Ishikawa (cell line): Measurements from ENCODE around the gene BIK.

Source experiments
- CEBPB ChIP-seq: IDR thresholded peaks from 2 replicates; pipeline ENCODE4 v1.6.1; 2012
- CREB1 ChIP-seq: IDR thresholded peaks from 2 replicates; pipeline ENCODE4 v1.6.1; 2012; ENCODE audit warnings: low read depth
- EGR1 ChIP-seq: IDR thresholded peaks from 2 replicates; pipeline ENCODE4 v1.6.1; 2012
- EP300 ChIP-seq: IDR thresholded peaks from 2 replicates; pipeline ENCODE4 v1.6.1; 2012; ENCODE audit warnings: borderline replicate concordance
- NFIC ChIP-seq: IDR thresholded peaks from 2 replicates; pipeline ENCODE4 v1.6.1; 2012
- TAF1 ChIP-seq: IDR thresholded peaks from 2 replicates; pipeline ENCODE4 v1.6.1; 2012; ENCODE audit warnings: low read depth, mild to moderate bottlenecking
- TCF12 ChIP-seq: IDR thresholded peaks from 2 replicates; pipeline ENCODE4 v1.6.1; 2012; ENCODE audit warnings: low read depth
- YY1 ChIP-seq: IDR thresholded peaks from 2 replicates; pipeline ENCODE4 v1.6.1; 2012; ENCODE audit warnings: low read depth
- ZBTB7A ChIP-seq: IDR thresholded peaks from 2 replicates; pipeline ENCODE4 v1.6.1; 2012; ENCODE audit warnings: low read depth
- TF ChIP-seq, protein P1 (sequence below): IDR thresholded peaks from 2 replicates; pipeline ENCODE4 v1.6.1; 2012
- TF ChIP-seq, protein P2 (sequence below): IDR thresholded peaks from 2 replicates; pipeline ENCODE4 v1.6.1; 2012
- TF ChIP-seq, protein P3 (sequence below): IDR thresholded peaks from 2 replicates; pipeline ENCODE4 v1.6.1; 2012; ENCODE audit warnings: low read depth, mild to moderate bottlenecking

BIK gene

DNA sequence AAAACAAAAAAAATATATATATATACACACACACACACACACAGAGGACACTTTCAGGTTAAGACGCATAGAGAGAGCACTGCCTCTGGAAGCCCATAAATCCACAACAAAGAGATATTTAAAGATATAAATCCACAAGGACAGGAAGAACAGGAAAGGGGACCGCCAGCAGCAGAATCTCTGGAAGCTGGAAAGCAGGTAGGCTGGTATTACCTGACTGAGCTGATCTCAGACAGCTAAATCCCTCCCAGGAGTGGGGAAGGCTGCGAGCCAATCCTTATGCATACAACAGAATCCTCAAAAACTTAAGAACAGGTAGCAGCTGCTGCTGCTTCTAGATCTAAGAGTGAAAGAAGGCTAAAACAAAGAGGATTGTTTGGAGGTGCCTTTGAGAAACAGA is 34.4 kb downstream of the BIK start:
- no peak for TF ChIP-seq ZBTB7A
- TF ChIP-seq CEBPB, result no peak
- TF ChIP-seq, protein P1, sequence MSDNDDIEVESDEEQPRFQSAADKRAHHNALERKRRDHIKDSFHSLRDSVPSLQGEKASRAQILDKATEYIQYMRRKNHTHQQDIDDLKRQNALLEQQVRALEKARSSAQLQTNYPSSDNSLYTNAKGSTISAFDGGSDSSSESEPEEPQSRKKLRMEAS, result no peak
- no peak for TF ChIP-seq TCF12
- no peak for TF ChIP-seq EP300
- no peak for TF ChIP-seq CREB1
- no peak for TF ChIP-seq EGR1
- TF ChIP-seq NFIC, result no peak

DNA sequence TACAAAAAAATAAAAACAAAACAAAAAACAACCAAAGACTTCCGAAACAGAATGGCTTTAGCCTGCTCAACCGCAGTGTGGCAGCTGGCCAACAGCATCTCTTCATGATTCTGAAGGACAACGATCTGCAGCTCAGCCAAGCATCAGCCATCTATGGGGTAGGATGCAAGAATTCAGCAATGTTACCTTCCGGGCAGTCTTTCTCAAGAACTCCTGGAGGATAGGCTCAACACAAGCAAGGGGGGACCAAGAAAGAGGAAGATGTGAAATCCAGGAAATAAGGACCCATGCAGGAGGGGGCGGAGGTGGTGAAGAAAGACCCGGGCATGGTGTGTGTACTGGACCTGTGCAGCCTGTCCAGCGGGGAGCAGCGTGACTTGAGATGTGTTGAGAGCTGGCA is 37.3 kb downstream of the BIK start:
- no peak for TF ChIP-seq TAF1
- no peak for TF ChIP-seq ZBTB7A
- TF ChIP-seq NFIC, result no peak
- no peak for TF ChIP-seq YY1
- TF ChIP-seq, protein P1, result no peak
- TF ChIP-seq, protein P2, sequence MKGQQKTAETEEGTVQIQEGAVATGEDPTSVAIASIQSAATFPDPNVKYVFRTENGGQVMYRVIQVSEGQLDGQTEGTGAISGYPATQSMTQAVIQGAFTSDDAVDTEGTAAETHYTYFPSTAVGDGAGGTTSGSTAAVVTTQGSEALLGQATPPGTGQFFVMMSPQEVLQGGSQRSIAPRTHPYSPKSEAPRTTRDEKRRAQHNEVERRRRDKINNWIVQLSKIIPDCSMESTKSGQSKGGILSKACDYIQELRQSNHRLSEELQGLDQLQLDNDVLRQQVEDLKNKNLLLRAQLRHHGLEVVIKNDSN, result no peak

DNA sequence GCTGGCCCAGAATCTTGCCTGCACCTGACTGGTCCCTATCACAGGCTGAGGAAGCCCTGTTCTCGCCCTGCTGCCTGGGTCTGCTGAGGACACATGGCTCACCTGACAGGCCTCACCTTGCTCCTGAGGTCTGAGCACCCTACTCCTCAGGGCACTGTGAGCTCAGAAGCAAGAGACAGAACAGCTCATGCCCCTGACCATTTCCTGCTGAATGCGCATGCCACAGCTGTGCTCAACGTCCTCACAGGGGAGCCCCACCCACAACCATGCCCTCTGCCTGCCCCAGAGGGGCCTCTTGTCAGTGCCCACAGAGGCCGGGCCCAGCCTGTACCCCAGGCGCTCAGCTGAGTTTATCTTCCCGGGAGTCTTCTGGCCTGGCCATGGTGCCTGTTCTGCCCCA is 38.0 kb downstream of the BIK start:
- TF ChIP-seq CEBPB (no peak), EP300 (no peak), TAF1 (no peak)
- TF ChIP-seq, protein P3, sequence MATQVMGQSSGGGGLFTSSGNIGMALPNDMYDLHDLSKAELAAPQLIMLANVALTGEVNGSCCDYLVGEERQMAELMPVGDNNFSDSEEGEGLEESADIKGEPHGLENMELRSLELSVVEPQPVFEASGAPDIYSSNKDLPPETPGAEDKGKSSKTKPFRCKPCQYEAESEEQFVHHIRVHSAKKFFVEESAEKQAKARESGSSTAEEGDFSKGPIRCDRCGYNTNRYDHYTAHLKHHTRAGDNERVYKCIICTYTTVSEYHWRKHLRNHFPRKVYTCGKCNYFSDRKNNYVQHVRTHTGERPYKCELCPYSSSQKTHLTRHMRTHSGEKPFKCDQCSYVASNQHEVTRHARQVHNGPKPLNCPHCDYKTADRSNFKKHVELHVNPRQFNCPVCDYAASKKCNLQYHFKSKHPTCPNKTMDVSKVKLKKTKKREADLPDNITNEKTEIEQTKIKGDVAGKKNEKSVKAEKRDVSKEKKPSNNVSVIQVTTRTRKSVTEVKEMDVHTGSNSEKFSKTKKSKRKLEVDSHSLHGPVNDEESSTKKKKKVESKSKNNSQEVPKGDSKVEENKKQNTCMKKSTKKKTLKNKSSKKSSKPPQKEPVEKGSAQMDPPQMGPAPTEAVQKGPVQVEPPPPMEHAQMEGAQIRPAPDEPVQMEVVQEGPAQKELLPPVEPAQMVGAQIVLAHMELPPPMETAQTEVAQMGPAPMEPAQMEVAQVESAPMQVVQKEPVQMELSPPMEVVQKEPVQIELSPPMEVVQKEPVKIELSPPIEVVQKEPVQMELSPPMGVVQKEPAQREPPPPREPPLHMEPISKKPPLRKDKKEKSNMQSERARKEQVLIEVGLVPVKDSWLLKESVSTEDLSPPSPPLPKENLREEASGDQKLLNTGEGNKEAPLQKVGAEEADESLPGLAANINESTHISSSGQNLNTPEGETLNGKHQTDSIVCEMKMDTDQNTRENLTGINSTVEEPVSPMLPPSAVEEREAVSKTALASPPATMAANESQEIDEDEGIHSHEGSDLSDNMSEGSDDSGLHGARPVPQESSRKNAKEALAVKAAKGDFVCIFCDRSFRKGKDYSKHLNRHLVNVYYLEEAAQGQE, result no peak
- TF ChIP-seq, protein P2, result no peak

DNA sequence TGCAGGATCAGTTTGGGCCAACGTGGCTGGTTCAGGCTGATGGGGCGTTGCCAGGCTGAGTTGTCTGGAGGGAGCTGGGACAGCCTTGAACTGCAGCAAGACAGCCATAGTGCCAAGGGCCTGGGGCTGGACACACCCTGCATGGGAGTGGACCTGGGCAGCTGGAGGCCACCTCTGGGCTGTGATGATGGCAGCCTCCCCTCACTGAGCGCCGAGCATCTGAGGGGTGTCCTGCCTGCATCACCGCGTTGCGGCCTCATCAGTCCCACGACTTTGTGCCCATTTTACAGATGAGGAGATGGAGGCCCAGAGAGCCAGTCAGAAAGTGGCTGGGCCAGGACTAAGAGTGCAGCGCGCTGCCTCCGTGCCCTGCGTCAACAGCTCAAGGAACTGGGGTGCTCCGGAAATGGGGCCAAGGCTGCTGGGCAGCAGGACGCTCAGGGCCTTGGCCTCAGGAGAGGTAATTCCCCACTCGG is 40.2 kb downstream of the BIK start:
- no peak for TF ChIP-seq EGR1
- TF ChIP-seq ZBTB7A, result no peak
- TF ChIP-seq CEBPB, result no peak

DNA sequence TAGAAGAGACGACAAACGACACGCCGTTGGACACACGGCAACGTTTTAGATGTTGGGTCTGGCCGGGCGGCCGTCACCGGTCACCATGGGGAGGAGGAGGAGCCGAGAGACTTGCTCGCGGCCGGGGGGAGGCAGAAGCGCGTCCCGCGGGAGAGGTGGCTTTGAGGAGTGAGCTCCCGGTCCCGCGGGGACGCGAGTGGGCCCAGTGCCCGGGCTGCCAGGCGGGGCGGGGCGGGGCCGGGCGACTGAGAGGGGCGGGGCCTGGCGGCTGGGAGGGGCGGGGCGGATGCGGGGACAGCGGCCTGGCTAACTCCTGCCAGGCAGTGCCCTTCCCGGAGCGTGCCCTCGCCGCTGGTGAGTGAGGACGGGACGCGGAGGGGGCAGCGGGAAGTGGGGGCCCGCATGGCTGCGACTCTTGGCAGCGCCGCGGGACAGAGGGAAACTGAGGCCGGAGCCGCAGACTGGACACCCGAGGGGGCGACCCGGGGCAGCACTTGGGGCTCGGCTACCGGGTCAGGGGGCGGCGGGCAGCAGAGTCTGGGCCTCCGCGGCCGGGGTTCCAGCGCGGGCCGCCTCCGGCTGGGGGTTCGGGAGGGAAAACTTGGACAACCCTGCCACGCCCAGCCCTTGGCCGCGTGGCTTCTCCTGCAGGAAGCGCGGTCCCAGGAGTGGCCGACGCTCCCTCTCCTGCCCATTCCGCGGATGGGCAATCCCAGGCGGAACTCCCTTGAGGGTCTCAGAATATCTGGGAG is 40.9 kb downstream of the BIK start, which contains the start of gene TSPO:
Gene TSPO (plus strand): TSS at position 309 of the 752 bp plus-strand sequence. CDS start 7,680 bp downstream, outside the sequence.
- TF ChIP-seq, protein P2, result no peak
- TF ChIP-seq YY1 (no peak), NFIC (peak; percentile 10; the same call in 1 of the 2 replicates), ZBTB7A (no peak; the same call in 1 of the 2 replicates), TCF12 (peak; percentile 59; the same call in 1 of the 2 replicates), TAF1 (no peak), CEBPB (no peak)
- TF ChIP-seq, protein P1, result peak; percentile 98
- TF ChIP-seq, protein P3, result no peak

DNA sequence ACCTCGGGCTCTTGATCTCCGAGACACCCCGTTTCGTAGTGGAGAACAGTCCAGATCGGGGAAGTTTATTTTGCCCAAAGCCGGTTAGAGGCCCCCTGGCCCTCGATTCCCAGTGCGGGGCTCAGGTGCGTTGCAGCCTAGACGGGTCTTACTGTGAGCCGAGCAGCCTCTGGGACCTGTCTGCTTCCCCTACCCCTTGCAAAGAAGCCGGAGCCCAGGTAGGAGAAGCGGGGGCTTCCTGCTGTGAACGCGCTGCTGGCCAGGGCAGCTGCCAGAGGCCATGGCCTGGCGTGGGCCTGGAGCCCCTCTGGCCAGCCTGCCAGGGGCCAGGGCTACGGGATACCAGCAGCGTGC is 41.4 kb downstream of the BIK start:
- TF ChIP-seq, protein P1, result no peak
- TF ChIP-seq, protein P2, result no peak
